C1 segment of cervical spinal cord (tissue), 14 donors: ENCODE data around the gene TPRG1L.
A peak's percentile ranks its signal among the peaks of the same experiment; 100 is the strongest.

ENCODE experiments used
- DNase-seq, 14 donors: peaks; one replicate each; lab custom pipeline; 2025; lab: John Stamatoyannopoulos, UW

The TPRG1L gene

GRCh38 chr1:3628445-3628844 is 3.6 kb downstream of the TPRG1L start:
- no peak for DNase-seq

GRCh38 chr1:3629561-3630160 is 4.8 kb downstream of the TPRG1L start:
- DNase-seq = no peak

GRCh38 chr1:3630161-3630611 is 5.4 kb downstream of the TPRG1L start:
- DNase-seq = no peak

GRCh38 chr1:3630914-3631313 is 6.1 kb downstream of the TPRG1L start:
- peak in 1 of 14 donors; percentile 17 for DNase-seq

- DNase-seq = no peak
Observed at GRCh38 chr1:3631320-3632260, 6.8 kb downstream of the TPRG1L start.

- no peak for DNase-seq
Observed at GRCh38 chr1:3632298-3632697, 7.5 kb downstream of the TPRG1L start.

- DNase-seq = no peak
Observed at GRCh38 chr1:3632716-3633343, 8.0 kb downstream of the TPRG1L start.

GRCh38 chr1:3633344-3634058 is 8.7 kb downstream of the TPRG1L start:
- DNase-seq = no peak

- DNase-seq = no peak
Observed at GRCh38 chr1:3634059-3634800, 9.4 kb downstream of the TPRG1L start.

- DNase-seq = no peak
Observed at GRCh38 chr1:3636080-3636479, 11.3 kb downstream of the TPRG1L start.

GRCh38 chr1:3636531-3636930 is 11.7 kb downstream of the TPRG1L start:
- DNase-seq = no peak

- no peak for DNase-seq
Observed at GRCh38 chr1:3638027-3638426, 13.2 kb downstream of the TPRG1L start.

GRCh38 chr1:3638676-3639075 is 13.9 kb downstream of the TPRG1L start:
- no peak for DNase-seq

- no peak for DNase-seq
Observed at GRCh38 chr1:3639397-3639911, 14.6 kb downstream of the TPRG1L start.

GRCh38 chr1:3640121-3640837 is 15.5 kb downstream of the TPRG1L start:
- DNase-seq = no peak

- DNase-seq = no peak
Observed at GRCh38 chr1:3641046-3641760, 16.4 kb downstream of the TPRG1L start.

- DNase-seq = no peak
Observed at GRCh38 chr1:3641816-3642215, 17.0 kb downstream of the TPRG1L start.

GRCh38 chr1:3642919-3643675 is 18.3 kb downstream of the TPRG1L start:
- no peak for DNase-seq

- DNase-seq = no peak
Observed at GRCh38 chr1:3644273-3644672, 19.5 kb downstream of the TPRG1L start.
